HG02759 (cell line): ENCODE results near the gene ZBTB38.

Experiments used
- ATAC-seq: cut with Tn5 transposase; IDR thresholded peaks from one replicate; pipeline ENCODE4 v1.9.1; 2021; ENCODE audit warnings: mild to moderate bottlenecking, moderate library complexity; ENCODE audit not compliant: unreplicated experiment

The ZBTB38 gene

GRCh38 chr3:141368062-141368924 lies at the start of gene ZBTB38:
Gene ZBTB38, plus strand, starts transcription at chr3:141368504. Its CDS starts 73,885 bp downstream, at chr3:141442389.
- no peak for ATAC-seq

GRCh38 chr3:141320399-141321108 lies 47.8 kb upstream of the ZBTB38 start:
- no peak for ATAC-seq

- ATAC-seq = no peak
Measured at GRCh38 chr3:141321109-141321497, 47.2 kb upstream of the ZBTB38 start.

- ATAC-seq = no peak
Measured at GRCh38 chr3:141323936-141324704, 44.2 kb upstream of the ZBTB38 start.

GRCh38 chr3:141326123-141326522 lies 42.2 kb upstream of the ZBTB38 start:
- ATAC-seq = no peak

GRCh38 chr3:141326626-141327025 lies 41.7 kb upstream of the ZBTB38 start:
- ATAC-seq = no peak

- ATAC-seq = peak; percentile 60
Measured at GRCh38 chr3:141328286-141329166, 39.8 kb upstream of the ZBTB38 start.

GRCh38 chr3:141330235-141330634 lies 38.1 kb upstream of the ZBTB38 start:
- no peak for ATAC-seq

GRCh38 chr3:141330718-141331376 lies 37.5 kb upstream of the ZBTB38 start:
- no peak for ATAC-seq

GRCh38 chr3:141331377-141332318 lies 36.7 kb upstream of the ZBTB38 start:
- ATAC-seq = peak; percentile 57

GRCh38 chr3:141332416-141332815 lies 35.9 kb upstream of the ZBTB38 start:
- ATAC-seq = no peak

- ATAC-seq = no peak
Measured at GRCh38 chr3:141333836-141334626, 34.3 kb upstream of the ZBTB38 start.

- ATAC-seq = no peak
Measured at GRCh38 chr3:141334627-141335250, 33.6 kb upstream of the ZBTB38 start.

GRCh38 chr3:141335531-141336061 lies 32.7 kb upstream of the ZBTB38 start:
- no peak for ATAC-seq

- ATAC-seq = peak; percentile 89
Measured at GRCh38 chr3:141336672-141337522, 31.4 kb upstream of the ZBTB38 start.

GRCh38 chr3:141337523-141337854 lies 30.8 kb upstream of the ZBTB38 start:
- no peak for ATAC-seq
